K562 (cell line): ENCODE data around the gene MFSD6. TPM values are rescaled to one million over a fixed set of nuclear protein-coding genes. Genes with fewer than 3 reads are reported as not detected.

Source experiments
- ATAC-seq: fragments of 200-7000 bp; cut with Tn5 transposase; 3 replicates; pipeline ENCODE4 v1.9.1; 2020; ENCODE audit warnings: moderate library complexity
- BruUV-seq: library from RNA; stranded (reverse); fragments of 400-500 nt; replicated peaks from 2 replicates; lab custom pipeline; 2021; lab: Mats Ljungman, UMichigan
- CTCF ChIA-PET: fragments of 300-600 bp; formaldehyde crosslinking; extraction: SDS; loops from one replicate; lab custom pipeline; 2021; ENCODE audit warnings: low intra/inter-chr PET ratio; lab: Yijun Ruan, JAX
- POLR2A ChIA-PET: fragments of 300-600, 350-650 bp; sonication (Branson Sonifier 250); formaldehyde crosslinking; extraction: SDS; loops from one replicate; lab custom pipeline; 2021; ENCODE audit warnings: antibody characterized with exemption, inconsistent platforms; lab: Yijun Ruan, JAX
- DNase-seq, 4 experiments: peaks; one replicate each; pipeline versions ENCODE4 v3.0.0 to v3.0.0-alpha.2; 2011 to 2018; ENCODE audit warnings: low spot score in 3 of 4, mixed read lengths in 3 of 4; ENCODE audit errors: extremely low read depth in 1 of 4
- FAIRE-seq: peaks from 2 replicates; lab custom pipeline; 2011; peaks lifted over from hg19 to GRCh38; lab: Jason Lieb, UNC
- H2AFZ ChIP-seq: 2 replicates; pipeline ENCODE4 v1.6.0; 2011; ENCODE audit warnings: low read depth, low read length, control low read depth, inconsistent platforms
- H3K27ac ChIP-seq: fragments of 200-600 bp; 3 replicates; pipeline ENCODE4 v1.8.0; 2011; ENCODE audit warnings: low read depth, mild to moderate bottlenecking, control low read depth, inconsistent platforms, low read length, moderate library complexity, mixed read lengths; ENCODE audit errors: extremely low read depth
- H3K27me3 ChIP-seq, 2 experiments: fragments of 300-600 bp in 1 of 2; 2 replicates in 1 of 2; 3 replicates in 1 of 2; pipeline versions ENCODE4 v1.6.0 to v1.8.0; 2011; ENCODE audit warnings: inconsistent platforms in 2 of 2, low read length in 2 of 2, mild to moderate bottlenecking in 1 of 2, mixed read lengths in 1 of 2, moderate library complexity in 1 of 2; ENCODE audit not compliant: control insufficient read depth in 2 of 2, insufficient read depth in 2 of 2
- H3K36me3 ChIP-seq: fragments of 300-600 bp; 3 replicates; pipeline ENCODE4 v1.8.0; 2011; ENCODE audit warnings: mild to moderate bottlenecking, low read length, inconsistent platforms; ENCODE audit not compliant: control insufficient read depth, insufficient read depth
- H3K4me1 ChIP-seq, 2 experiments: fragments of 200-600 bp in 1 of 2; replicated peaks in 1 of 2; 2 replicates in 1 of 2; 3 replicates in 1 of 2; pipeline versions ENCODE4 v1.5.1 to v1.8.0; 2011; ENCODE audit warnings: inconsistent platforms in 2 of 2, low read length in 2 of 2, mild to moderate bottlenecking in 1 of 2, mixed read lengths in 1 of 2, moderate library complexity in 1 of 2; ENCODE audit not compliant: control insufficient read depth in 2 of 2, insufficient read depth in 2 of 2
- H3K4me2 ChIP-seq: 2 replicates; pipeline ENCODE4 v1.6.1; 2011; ENCODE audit warnings: low read length, control low read depth, inconsistent platforms, mixed read lengths; ENCODE audit not compliant: insufficient read depth
- H3K4me3 ChIP-seq: fragments of 200-600 bp; sonication (generic), shearing (Covaris generic); 2 replicates; pipeline ENCODE4 v1.5.1; 2016; ENCODE audit warnings: control low read depth, inconsistent platforms
- H3K79me2 ChIP-seq: fragments of 200-600 bp; 3 replicates; pipeline ENCODE4 v1.8.0; 2011; ENCODE audit warnings: low read length, inconsistent platforms; ENCODE audit not compliant: control insufficient read depth, insufficient read depth
- H3K9ac ChIP-seq, 2 experiments: 2 replicates each; pipeline versions ENCODE4 v1.6.0 to v1.6.1; 2011; ENCODE audit warnings: low read depth in 2 of 2, low read length in 2 of 2, control low read depth in 1 of 2, inconsistent platforms in 1 of 2, mild to moderate bottlenecking in 1 of 2, mixed read lengths in 1 of 2; ENCODE audit not compliant: insufficient read depth in 1 of 2
- H3K9me1 ChIP-seq: one replicate; pipeline ENCODE4 v1.6.0; 2011; ENCODE audit warnings: inconsistent platforms, mild to moderate bottlenecking, low read length, moderate library complexity; ENCODE audit not compliant: control insufficient read depth, insufficient read depth
- H3K9me3 ChIP-seq: replicated peaks from 2 replicates; pipeline ENCODE4 v1.5.1; 2011; ENCODE audit warnings: low read depth, low read length, inconsistent platforms; ENCODE audit not compliant: control insufficient read depth, insufficient read depth
- H4K20me1 ChIP-seq: replicated peaks from 2 replicates; pipeline ENCODE4 v1.6.1; 2011; ENCODE audit warnings: low read length, inconsistent platforms, mixed read lengths; ENCODE audit not compliant: control insufficient read depth, insufficient read depth
- BMI1 ChIP-seq: fragments of 150-350 bp; IDR thresholded peaks from 2 replicates; pipeline ENCODE4 v1.6.1; 2014; ENCODE audit warnings: low read length
- LARP7 ChIP-seq: fragments of 450-650 bp; IDR thresholded peaks from 2 replicates; pipeline ENCODE4 v1.6.1; 2016
- MCM5 ChIP-seq: fragments of 450-650 bp; IDR thresholded peaks from 2 replicates; pipeline ENCODE4 v1.6.1; 2016; ENCODE audit warnings: low read depth
- MCM7 ChIP-seq, 2 experiments: fragments of 450-650 bp; IDR thresholded peaks; 2 replicates each; pipeline ENCODE4 v1.6.1; 2016 to 2018
- NFE2 ChIP-seq: IDR thresholded peaks from 2 replicates; pipeline ENCODE4 v1.6.1; 2014; ENCODE audit warnings: antibody characterized with exemption, low read depth
- PURB ChIP-seq: sonication (generic); formaldehyde crosslinking; IDR thresholded peaks from 2 replicates; pipeline ENCODE4 v1.9.0; 2021; ENCODE audit warnings: low read depth, mild to moderate bottlenecking, missing genetic modification reagents
- STAT5A ChIP-seq: IDR thresholded peaks from 2 replicates; pipeline ENCODE4 v1.6.1; 2012; ENCODE audit warnings: low read length, inconsistent platforms, borderline replicate concordance
- ZNF324 ChIP-seq: fragments of 250-450 bp; sonication (Bioruptor Pico); IDR thresholded peaks from 2 replicates; pipeline ENCODE4 v1.4.0; 2020; ENCODE audit warnings: mild to moderate bottlenecking
- in situ Hi-C: fragments of 300-500 bp; cut with MboI; formaldehyde crosslinking; loops from 4 replicates; pipeline ENCODE4 v1.15.0; 2018; ENCODE audit warnings: inconsistent platforms, mixed read lengths
- intact Hi-C: fragments of 100-400 bp; cut with micrococcal nuclease; formaldehyde crosslinking; loops from 2 replicates; pipeline ENCODE4 v1.14.2; 2022
- polyA plus RNA-seq, 8 experiments: library from polyadenylated mRNA; depleted of rRNA in 4 of 8; stranded (reverse) in 5 of 8; unstranded in 3 of 8; fragments of >200 nt; fragmentation: Nextera tagmentation in 2 of 8; fragmentation: Illumina TruSeq in 1 of 8; extraction: Ambion mirVana in 2 of 8; extraction: Trizol in 1 of 8; gene quantifications; 2 replicates each; pipeline versions ENCODE4 v1.2.1 to v1.2.3, GENCODE V29; 2011 to 2014; ENCODE audit warnings: inconsistent platforms in 1 of 8, missing spikeins in 1 of 8
- total RNA-seq, 7 experiments: library from RNA; depleted of rRNA in 6 of 7; stranded (reverse); fragments of >200 nt in 6 of 7; fragmentation: Illumina TruSeq in 2 of 7; extraction: Trizol in 2 of 7; gene quantifications; 2 replicates each; pipeline versions ENCODE4 v1.2.1 to v1.2.3, GENCODE V29; 2011 to 2021; ENCODE audit warnings: low replicate concordance in 1 of 7
- TF ChIP-seq, protein P1 (sequence below), 2 experiments: fragments of 450-650 bp in 1 of 2; sonication (generic) in 1 of 2; formaldehyde crosslinking in 1 of 2; IDR thresholded peaks in 1 of 2; conservative IDR thresholded peaks in 1 of 2; 2 replicates each; pipeline versions ENCODE4 v1.6.1 to v1.8.1; 2016 to 2023; ENCODE audit warnings: mild to moderate bottlenecking in 2 of 2, moderate library complexity in 2 of 2, inconsistent platforms in 1 of 2, missing genetic modification reagents in 1 of 2

Gene MFSD6
- total and polyA plus RNA-seq, 9 of the 15 experiments (the other 6 are each of a cell fraction or from before 2014, with no cell fraction given) = 1.1 to 7.9 (median 4.4) TPM

DNA sequence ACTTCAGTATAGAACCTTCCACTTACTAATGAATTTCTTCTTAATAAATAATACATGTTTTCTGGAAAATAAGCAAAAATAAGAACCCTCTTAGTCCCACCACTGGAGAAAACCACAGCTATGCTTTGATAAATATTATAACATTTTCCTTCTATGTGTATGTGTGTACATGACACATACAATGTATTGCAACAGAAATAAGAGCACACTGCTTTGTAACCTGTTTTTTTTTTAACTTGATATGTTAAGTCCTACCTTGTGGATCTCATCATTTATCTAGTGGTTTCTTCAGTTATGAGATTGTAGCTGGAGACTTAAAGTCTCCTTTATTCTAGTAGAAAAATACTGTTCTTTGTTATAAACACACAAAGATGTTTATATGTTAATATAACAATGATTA lies 47.6 kb upstream of the MFSD6 start:
- H2AFZ ChIP-seq = no peak overlapping the region
- no peaks in the 10 kb centered on the region for H4K20me1 ChIP-seq
- no peak overlapping the region for H3K9ac ChIP-seq
- H3K9me3 ChIP-seq = no peaks in the 10 kb centered on the region
- no peak for TF ChIP-seq ZNF324 (CRISPR knock-in tag)
- no peak for TF ChIP-seq STAT5A
- TF ChIP-seq MCM5 = no peak
- TF ChIP-seq, protein P1, sequence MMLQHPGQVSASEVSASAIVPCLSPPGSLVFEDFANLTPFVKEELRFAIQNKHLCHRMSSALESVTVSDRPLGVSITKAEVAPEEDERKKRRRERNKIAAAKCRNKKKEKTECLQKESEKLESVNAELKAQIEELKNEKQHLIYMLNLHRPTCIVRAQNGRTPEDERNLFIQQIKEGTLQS (IDR thresholded peaks at IDR 0.05) = no peak
- TF ChIP-seq, protein P1 (CRISPR knock-in tag; conservative IDR thresholded peaks at IDR 0.05) = no peak
- TF ChIP-seq LARP7 = no peak
- TF ChIP-seq MCM7 (IDR thresholded peaks at IDR 0.05) = no peak
- no peak for TF ChIP-seq BMI1
- TF ChIP-seq PURB (CRISPR knock-in tag) = no peak
- no peak for TF ChIP-seq NFE2
- TF ChIP-seq, all 486 proteins: peak for 0
- no peak overlapping the region for H3K4me2 ChIP-seq
- peaks cover 3 to 16% of the 10 kb centered on the region in 2 experiments; a peak in 4 of 5 replicates for H3K4me1 ChIP-seq
- BruUV-seq = no TSS peak
- H3K27me3 ChIP-seq = no peaks in the 10 kb centered on the region
- H3K4me3 ChIP-seq = no peak overlapping the region
- CTCF ChIA-PET = no interaction called here
- no peak overlapping the region for H3K27ac ChIP-seq
- no peaks in the 10 kb centered on the region for H3K36me3 ChIP-seq
- H3K9me1 ChIP-seq = no peaks in the 10 kb centered on the region
- ATAC-seq = no peak
- in situ Hi-C loops = no loop called here
- no peak for DNase-seq
- POLR2A ChIA-PET = interaction anchor here (1.0 kb wide), 2 partner anchors 10 to 22 kb away, joined by 3 to 4 read pairs; no protein-coding TSS in a partner anchor
- FAIRE-seq = no peak
- H3K79me2 ChIP-seq = no peaks in the 10 kb centered on the region
- intact Hi-C loops = no loop called here
